Mononuclear cell (primary cell): ENCODE measurements around the gene TACC2. TPM values are rescaled to one million over a fixed set of nuclear protein-coding genes. Genes with fewer than 3 reads are reported as not detected.
"Not testable (repeated sequence)": the region's sequence is repeated elsewhere in the genome, so short reads cannot be mapped to it uniquely, and the experiment has no call there.

Experiments
- H3K27me3 ChIP-seq: 2 replicates; pipeline ENCODE4 v1.6.0; 2011; ENCODE audit warnings: low read length, control low read depth; ENCODE audit not compliant: insufficient read depth
- H3K4me1 ChIP-seq: 2 replicates; pipeline ENCODE4 v1.5.1; 2011; ENCODE audit warnings: mild to moderate bottlenecking, low read length, control low read depth; ENCODE audit not compliant: insufficient read depth
- H3K4me3 ChIP-seq: 2 replicates; pipeline ENCODE4 v1.5.1; 2011; ENCODE audit warnings: mild to moderate bottlenecking, low read length, moderate library complexity
- H3K9me3 ChIP-seq: 2 replicates; pipeline ENCODE4 v1.5.1; 2011; ENCODE audit warnings: low read depth, mild to moderate bottlenecking, control low read depth, low read length
- total RNA-seq: library from RNA; depleted of rRNA; stranded (reverse); fragments of >200 nt; gene quantifications from one replicate; pipeline ENCODE4 v1.2.3, GENCODE V29; 2012

Gene TACC2
- total RNA-seq, 1 donor, result not detected

- no peaks in the 10 kb centered on the region for H3K9me3 ChIP-seq
- H3K4me1 ChIP-seq, result no peaks in the 10 kb centered on the region
- H3K4me3 ChIP-seq, result no peak overlapping the region
- H3K27me3 ChIP-seq, result no peaks in the 10 kb centered on the region
Measured at GRCh38 chr10:122054048-122055025, 65.4 kb downstream of the TACC2 start.

GRCh38 chr10:122055252-122055651 is 66.3 kb downstream of the TACC2 start:
- no peaks in the 10 kb centered on the region for H3K4me1 ChIP-seq
- no peaks in the 10 kb centered on the region for H3K9me3 ChIP-seq
- H3K27me3 ChIP-seq, result no peaks in the 10 kb centered on the region
- H3K4me3 ChIP-seq, result no peak overlapping the region

GRCh38 chr10:122056431-122057094 is 67.6 kb downstream of the TACC2 start:
- H3K4me3 ChIP-seq, result no peak overlapping the region
- no peaks in the 10 kb centered on the region for H3K27me3 ChIP-seq
- H3K9me3 ChIP-seq, result no peaks in the 10 kb centered on the region
- no peaks in the 10 kb centered on the region for H3K4me1 ChIP-seq

- Histone ChIP-seq H3K27me3 (no peaks in the 10 kb centered on the region), H3K9me3 (no peaks in the 10 kb centered on the region), H3K4me1 (no peaks in the 10 kb centered on the region), H3K4me3 (no peak overlapping the region)
Measured at GRCh38 chr10:122057841-122058413, 69.0 kb downstream of the TACC2 start.

GRCh38 chr10:122060250-122060649 is 71.3 kb downstream of the TACC2 start:
- no peak overlapping the region for H3K4me3 ChIP-seq
- no peaks in the 10 kb centered on the region for H3K27me3 ChIP-seq
- no peaks in the 10 kb centered on the region for H3K9me3 ChIP-seq
- no peaks in the 10 kb centered on the region for H3K4me1 ChIP-seq

- Histone ChIP-seq H3K4me1 (no peaks in the 10 kb centered on the region), H3K4me3 (no peak overlapping the region), H3K27me3 (no peaks in the 10 kb centered on the region), H3K9me3 (no peaks in the 10 kb centered on the region)
Measured at GRCh38 chr10:122062831-122063674, 74.1 kb downstream of the TACC2 start.

- H3K27me3 ChIP-seq, H3K4me1 ChIP-seq, H3K9me3 ChIP-seq, H3K4me3 ChIP-seq: not testable (repeated sequence)
Measured at GRCh38 chr10:122066337-122066939, 77.5 kb downstream of the TACC2 start.

GRCh38 chr10:122068844-122069243 is 79.9 kb downstream of the TACC2 start:
- Histone ChIP-seq H3K27me3 (no peaks in the 10 kb centered on the region), H3K9me3 (no peaks in the 10 kb centered on the region), H3K4me3 (no peak overlapping the region), H3K4me1 (no peaks in the 10 kb centered on the region)

- H3K4me1 ChIP-seq, result no peaks in the 10 kb centered on the region
- no peaks in the 10 kb centered on the region for H3K27me3 ChIP-seq
- H3K9me3 ChIP-seq, result no peaks in the 10 kb centered on the region
- H3K4me3 ChIP-seq, result no peak overlapping the region
Measured at GRCh38 chr10:122072491-122072890, 83.5 kb downstream of the TACC2 start.

- Histone ChIP-seq H3K9me3 (no peaks in the 10 kb centered on the region), H3K27me3 (no peaks in the 10 kb centered on the region), H3K4me3 (no peak overlapping the region), H3K4me1 (no peaks in the 10 kb centered on the region)
Measured at GRCh38 chr10:122073508-122073907, 84.5 kb downstream of the TACC2 start.

- H3K9me3 ChIP-seq, result no peaks in the 10 kb centered on the region
- no peaks in the 10 kb centered on the region for H3K27me3 ChIP-seq
- no peak overlapping the region for H3K4me3 ChIP-seq
- H3K4me1 ChIP-seq, result no peaks in the 10 kb centered on the region
Measured at GRCh38 chr10:122075171-122075570, 86.2 kb downstream of the TACC2 start.

GRCh38 chr10:122075876-122076275 is 86.9 kb downstream of the TACC2 start:
- H3K4me1 ChIP-seq, H3K9me3 ChIP-seq, H3K27me3 ChIP-seq: not testable (repeated sequence)

GRCh38 chr10:122077311-122077875 is 88.4 kb downstream of the TACC2 start:
- Histone ChIP-seq H3K4me1 (no peaks in the 10 kb centered on the region), H3K4me3 (no peak overlapping the region), H3K9me3 (no peaks in the 10 kb centered on the region), H3K27me3 (no peaks in the 10 kb centered on the region)

More at GRCh38 chr10:122075876-122076275, 86.9 kb downstream of the TACC2 start:
- H3K4me3 ChIP-seq, result not testable (repeated sequence)

GRCh38 chr10:122078326-122078725 is 89.4 kb downstream of the TACC2 start:
- H3K27me3 ChIP-seq, result no peaks in the 10 kb centered on the region
- no peaks in the 10 kb centered on the region for H3K9me3 ChIP-seq
- H3K4me1 ChIP-seq, result no peaks in the 10 kb centered on the region
- H3K4me3 ChIP-seq, result no peak overlapping the region
